ENCODE data around the gene NLRP9. TPM values are rescaled to one million over a fixed set of nuclear protein-coding genes. Genes with fewer than 3 reads are reported as not detected.

NLRP9 gene
- total RNA-seq, 1 donor from 2014 or later = not detected

GRCh38 chr19:55702131-55702627 lies 36.0 kb downstream of the NLRP9 start:
- no peak for DNase-seq (ENCODE audit: low read depth)
- no peak for TF ChIP-seq CTCF (conservative IDR thresholded peaks at IDR 0.05; ENCODE audit: low read depth, low read length)

GRCh38 chr19:55700813-55701212 lies 37.4 kb downstream of the NLRP9 start:
- no peak overlapping the region for H3K4me3 ChIP-seq (ENCODE audit: low read depth, low read length)
- no peak for TF ChIP-seq CTCF (conservative IDR thresholded peaks at IDR 0.05; ENCODE audit: low read depth, low read length)
- no peak for DNase-seq (ENCODE audit: low read depth)

More at GRCh38 chr19:55702131-55702627, 36.0 kb downstream of the NLRP9 start:
- H3K4me3 ChIP-seq (ENCODE audit: low read depth, low read length) = no peak overlapping the region

- DNase-seq (ENCODE audit: low read depth) = no peak
- TF ChIP-seq CTCF (conservative IDR thresholded peaks at IDR 0.05; ENCODE audit: low read depth, low read length) = no peak
- no peak overlapping the region for H3K4me3 ChIP-seq (ENCODE audit: low read depth, low read length)
Measured at GRCh38 chr19:55699221-55699620, 39.0 kb downstream of the NLRP9 start.

GRCh38 chr19:55698256-55698655 lies 39.9 kb downstream of the NLRP9 start:
- TF ChIP-seq CTCF (conservative IDR thresholded peaks at IDR 0.05; ENCODE audit: low read depth, low read length) = no peak
- no peak overlapping the region for H3K4me3 ChIP-seq (ENCODE audit: low read depth, low read length)

GRCh38 chr19:55697698-55698097 lies 40.5 kb downstream of the NLRP9 start:
- no peak for DNase-seq (ENCODE audit: low read depth)
- no peak for TF ChIP-seq CTCF (conservative IDR thresholded peaks at IDR 0.05; ENCODE audit: low read depth, low read length)
- no peak overlapping the region for H3K4me3 ChIP-seq (ENCODE audit: low read depth, low read length)

More at GRCh38 chr19:55698256-55698655, 39.9 kb downstream of the NLRP9 start:
- no peak for DNase-seq (ENCODE audit: low read depth)

- TF ChIP-seq CTCF (conservative IDR thresholded peaks at IDR 0.05; ENCODE audit: low read depth, low read length) = no peak
- H3K4me3 ChIP-seq (ENCODE audit: low read depth, low read length) = no peak overlapping the region
- DNase-seq (ENCODE audit: low read depth) = no peak
Measured at GRCh38 chr19:55697069-55697440, 41.1 kb downstream of the NLRP9 start.

GRCh38 chr19:55696301-55697068 lies 41.7 kb downstream of the NLRP9 start:
- no peak for TF ChIP-seq CTCF (conservative IDR thresholded peaks at IDR 0.05; ENCODE audit: low read depth, low read length)
- H3K4me3 ChIP-seq (ENCODE audit: low read depth, low read length) = no peak overlapping the region
- no peak for DNase-seq (ENCODE audit: low read depth)
